ENCODE measurements around the gene VNN1. TPM values are rescaled to one million over a fixed set of nuclear protein-coding genes. Genes with fewer than 3 reads are reported as not detected.
A peak's percentile ranks its signal among the peaks of the same experiment; 100 is the strongest.

VNN1 gene, protein sequence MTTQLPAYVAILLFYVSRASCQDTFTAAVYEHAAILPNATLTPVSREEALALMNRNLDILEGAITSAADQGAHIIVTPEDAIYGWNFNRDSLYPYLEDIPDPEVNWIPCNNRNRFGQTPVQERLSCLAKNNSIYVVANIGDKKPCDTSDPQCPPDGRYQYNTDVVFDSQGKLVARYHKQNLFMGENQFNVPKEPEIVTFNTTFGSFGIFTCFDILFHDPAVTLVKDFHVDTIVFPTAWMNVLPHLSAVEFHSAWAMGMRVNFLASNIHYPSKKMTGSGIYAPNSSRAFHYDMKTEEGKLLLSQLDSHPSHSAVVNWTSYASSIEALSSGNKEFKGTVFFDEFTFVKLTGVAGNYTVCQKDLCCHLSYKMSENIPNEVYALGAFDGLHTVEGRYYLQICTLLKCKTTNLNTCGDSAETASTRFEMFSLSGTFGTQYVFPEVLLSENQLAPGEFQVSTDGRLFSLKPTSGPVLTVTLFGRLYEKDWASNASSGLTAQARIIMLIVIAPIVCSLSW
- total RNA-seq: not detected

DNA sequence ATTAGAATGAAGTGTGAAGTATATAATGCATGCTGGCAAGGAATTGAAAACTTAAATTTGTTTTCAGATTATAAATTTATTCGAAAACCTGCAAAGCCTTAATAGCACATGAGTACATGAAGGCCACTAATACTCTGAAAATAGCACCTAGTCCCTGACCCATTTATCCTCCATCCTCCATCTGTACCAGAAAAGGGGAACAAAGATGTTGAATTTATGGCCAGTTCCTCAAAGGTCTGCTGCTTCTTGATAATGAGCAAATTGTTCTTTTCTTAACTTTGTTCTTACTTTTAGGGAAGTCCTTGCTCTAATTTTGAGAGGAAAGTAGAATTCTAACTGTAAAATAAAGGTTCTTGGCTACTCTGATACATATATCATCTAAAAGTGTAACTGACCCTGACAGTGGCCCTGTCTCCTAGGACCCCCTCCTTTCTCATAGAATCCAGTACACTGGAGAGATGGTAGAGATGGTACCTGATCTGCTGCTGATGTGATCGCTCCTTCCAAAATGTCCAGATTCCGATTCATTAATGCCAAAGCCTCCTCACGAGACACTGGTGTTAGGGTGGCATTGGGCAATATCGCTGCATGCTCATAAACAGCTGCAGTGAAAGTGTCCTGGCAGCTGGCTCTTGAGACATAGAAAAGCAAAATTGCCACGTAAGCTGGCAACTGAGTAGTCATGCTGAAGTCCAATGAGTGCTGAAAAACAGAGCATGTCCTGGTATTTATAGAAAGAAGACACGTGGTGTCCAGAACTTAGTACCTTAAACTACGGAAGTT, at the start of gene VNN1:
VNN1 (minus strand) TSS at position 704 of the 783 bp plus-strand sequence; CDS start at position 684, 20 bp downstream.
- H3K27ac Mint-ChIP-seq: no peak within 1 kb of the TSS
- H3K4me3 Mint-ChIP-seq: no peak within 1 kb of the TSS
- peaks cover 20% of the 10 kb centered on the region for H3K27me3 Mint-ChIP-seq
- DNase-seq: no peak
- H3K4me1 Mint-ChIP-seq: no peaks in the 10 kb centered on the region
- H3K9me3 Mint-ChIP-seq: no peaks in the 10 kb centered on the region
- H3K36me3 Mint-ChIP-seq: no peaks in the 10 kb centered on the region

DNA sequence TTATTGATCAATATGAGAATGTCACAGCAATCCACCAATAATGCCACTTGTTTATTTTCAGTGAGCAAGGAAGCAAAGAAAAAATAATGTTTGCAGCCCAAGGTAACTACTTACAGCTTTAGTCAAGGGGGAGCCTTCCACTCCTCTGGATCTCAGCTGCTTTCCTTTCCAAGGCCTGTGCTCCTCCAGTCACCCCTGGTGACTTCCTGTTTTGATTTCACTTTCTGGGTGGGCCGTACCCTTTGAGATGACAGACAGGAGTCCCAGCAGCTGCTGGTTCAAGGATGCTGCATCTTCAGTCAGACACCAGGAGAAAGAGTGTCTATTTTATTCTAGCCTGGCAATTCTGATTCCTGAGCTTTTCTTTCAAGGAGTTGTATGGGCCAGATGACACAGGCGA, 49.4 kb upstream of the VNN1 start:
- Mint-ChIP-seq H3K27me3 (no peaks in the 10 kb centered on the region), H3K9me3 (no peaks in the 10 kb centered on the region), H3K4me1 (peaks cover 43% of the 10 kb centered on the region), H3K27ac (peak overlapping the region; percentile 81), H3K36me3 (peaks cover 9% of the 10 kb centered on the region), H3K4me3 (peak overlapping the region; percentile 75)
- DNase-seq: peak; percentile 55

- H3K4me3 Mint-ChIP-seq: no peak overlapping the region
- H3K36me3 Mint-ChIP-seq: peaks cover 11% of the 10 kb centered on the region
- H3K27me3 Mint-ChIP-seq: no peaks in the 10 kb centered on the region
- DNase-seq: no peak
- H3K9me3 Mint-ChIP-seq: no peaks in the 10 kb centered on the region
- H3K27ac Mint-ChIP-seq: no peak overlapping the region
- peaks cover 40% of the 10 kb centered on the region for H3K4me1 Mint-ChIP-seq
These were observed 46.4 kb upstream of the VNN1 start for GRCh38 chr6:132760256-132760655.

DNA sequence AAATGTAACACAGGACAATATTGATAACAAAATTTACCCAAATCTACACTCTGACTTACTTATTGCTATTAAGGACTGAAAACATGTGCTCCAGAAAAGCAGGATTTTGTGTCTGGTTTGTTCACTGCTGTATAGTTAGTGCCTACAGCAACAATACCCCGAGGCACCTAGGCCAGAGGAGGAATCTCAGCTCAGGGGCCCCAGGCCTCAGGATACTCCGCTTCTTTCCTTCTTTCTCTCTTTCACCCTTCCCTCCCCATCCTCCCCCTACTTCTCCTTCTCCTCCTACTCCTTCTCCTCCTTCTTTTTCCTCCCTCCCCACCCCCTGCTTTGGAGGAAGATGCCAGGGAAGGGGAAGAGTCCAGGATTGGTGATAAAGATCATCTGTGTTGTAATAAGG, 44.8 kb upstream of the VNN1 start:
- no peaks in the 10 kb centered on the region for H3K9me3 Mint-ChIP-seq
- no peak for DNase-seq
- H3K4me1 Mint-ChIP-seq: peaks cover 28% of the 10 kb centered on the region
- H3K36me3 Mint-ChIP-seq: peaks cover 11% of the 10 kb centered on the region
- H3K27ac Mint-ChIP-seq: no peak overlapping the region
- no peak overlapping the region for H3K4me3 Mint-ChIP-seq
- no peaks in the 10 kb centered on the region for H3K27me3 Mint-ChIP-seq

GRCh38 chr6:132752255-132752654, 38.4 kb upstream of the VNN1 start:
- H3K36me3 Mint-ChIP-seq: peaks cover 34% of the 10 kb centered on the region
- peaks cover 22% of the 10 kb centered on the region for H3K4me1 Mint-ChIP-seq
- H3K27ac Mint-ChIP-seq: no peak overlapping the region
- H3K4me3 Mint-ChIP-seq: no peak overlapping the region
- no peaks in the 10 kb centered on the region for H3K9me3 Mint-ChIP-seq
- H3K27me3 Mint-ChIP-seq: no peaks in the 10 kb centered on the region
- DNase-seq: no peak

- no peaks in the 10 kb centered on the region for H3K27me3 Mint-ChIP-seq
- no peak overlapping the region for H3K27ac Mint-ChIP-seq
- no peak for DNase-seq
- peaks cover 22% of the 10 kb centered on the region for H3K4me1 Mint-ChIP-seq
- H3K36me3 Mint-ChIP-seq: peaks cover 38% of the 10 kb centered on the region
- H3K9me3 Mint-ChIP-seq: no peaks in the 10 kb centered on the region
- no peak overlapping the region for H3K4me3 Mint-ChIP-seq
These were observed 38.0 kb upstream of the VNN1 start for GRCh38 chr6:132751828-132752227.

GRCh38 chr6:132751306-132751705, 37.5 kb upstream of the VNN1 start:
- Mint-ChIP-seq H3K9me3 (no peaks in the 10 kb centered on the region), H3K36me3 (peaks cover 41% of the 10 kb centered on the region), H3K4me3 (no peak overlapping the region), H3K27me3 (no peaks in the 10 kb centered on the region), H3K4me1 (peaks cover 22% of the 10 kb centered on the region), H3K27ac (peak overlapping the region; percentile 54)
- no peak for DNase-seq

- no peak for DNase-seq
- Mint-ChIP-seq H3K27me3 (no peaks in the 10 kb centered on the region), H3K4me1 (peaks cover 22% of the 10 kb centered on the region), H3K9me3 (no peaks in the 10 kb centered on the region), H3K36me3 (peaks cover 42% of the 10 kb centered on the region), H3K27ac (peak overlapping the region; percentile 54), H3K4me3 (no peak overlapping the region)
These were observed 36.8 kb upstream of the VNN1 start for GRCh38 chr6:132750455-132751248.

DNA sequence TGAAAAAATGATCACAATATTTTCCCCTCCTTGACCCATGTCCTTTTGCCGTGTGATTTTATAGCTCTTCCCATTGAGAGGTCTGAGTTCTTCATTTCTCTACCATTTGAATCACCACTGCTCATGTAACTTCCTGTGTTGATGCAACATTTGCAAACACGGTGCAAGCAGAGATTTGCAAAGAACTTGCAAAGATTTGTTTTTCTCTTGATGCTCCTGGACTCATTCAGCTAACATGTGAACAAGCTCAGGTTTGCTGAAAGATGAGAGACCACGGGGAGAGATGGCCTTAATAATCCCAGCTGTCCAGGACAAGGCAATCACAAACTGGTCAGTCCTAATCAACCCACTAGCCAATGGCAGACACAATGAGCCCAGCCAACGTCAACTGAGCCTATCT, 35.3 kb upstream of the VNN1 start:
- H3K9me3 Mint-ChIP-seq: no peaks in the 10 kb centered on the region
- H3K27me3 Mint-ChIP-seq: no peaks in the 10 kb centered on the region
- H3K4me1 Mint-ChIP-seq: peaks cover 22% of the 10 kb centered on the region
- peak overlapping the region; percentile 47 for H3K27ac Mint-ChIP-seq
- no peak overlapping the region for H3K4me3 Mint-ChIP-seq
- H3K36me3 Mint-ChIP-seq: peaks cover 53% of the 10 kb centered on the region
- DNase-seq: no peak

- Mint-ChIP-seq H3K4me1 (peaks cover 22% of the 10 kb centered on the region), H3K27me3 (no peaks in the 10 kb centered on the region), H3K27ac (no peak overlapping the region), H3K9me3 (no peaks in the 10 kb centered on the region), H3K36me3 (peaks cover 58% of the 10 kb centered on the region), H3K4me3 (no peak overlapping the region)
- no peak for DNase-seq
These were observed 34.6 kb upstream of the VNN1 start for GRCh38 chr6:132748446-132748845.

- Mint-ChIP-seq H3K4me3 (no peak overlapping the region), H3K27ac (no peak overlapping the region), H3K9me3 (peaks cover 8% of the 10 kb centered on the region), H3K4me1 (peaks cover 12% of the 10 kb centered on the region), H3K36me3 (peaks cover 57% of the 10 kb centered on the region), H3K27me3 (no peaks in the 10 kb centered on the region)
- no peak for DNase-seq
These were observed 32.2 kb upstream of the VNN1 start for GRCh38 chr6:132746048-132746447.

DNA sequence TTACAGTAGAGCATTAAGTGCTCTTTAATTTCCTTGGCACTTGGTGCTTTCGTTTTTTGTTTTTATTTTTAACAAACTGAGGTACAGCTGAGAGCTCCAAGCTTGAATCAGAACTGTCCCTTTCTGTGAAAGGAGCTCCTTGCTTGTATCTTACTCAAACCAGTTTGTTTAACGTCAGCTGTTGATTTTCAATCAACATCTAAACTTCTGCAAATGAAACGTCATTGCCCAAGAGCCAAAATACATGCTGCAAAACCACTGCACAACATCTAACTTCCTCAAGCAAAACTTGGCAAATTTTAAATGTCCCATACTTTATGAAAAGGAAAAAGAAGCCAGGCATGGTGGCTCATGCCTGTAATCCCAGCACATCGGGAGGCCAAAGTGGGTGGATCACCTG, 28.6 kb upstream of the VNN1 start:
- H3K9me3 Mint-ChIP-seq: peaks cover 29% of the 10 kb centered on the region
- no peak for DNase-seq
- no peaks in the 10 kb centered on the region for H3K27me3 Mint-ChIP-seq
- H3K36me3 Mint-ChIP-seq: peaks cover 44% of the 10 kb centered on the region
- H3K4me3 Mint-ChIP-seq: no peak overlapping the region
- H3K27ac Mint-ChIP-seq: no peak overlapping the region
- H3K4me1 Mint-ChIP-seq: no peaks in the 10 kb centered on the region

- Mint-ChIP-seq H3K9me3 (peaks cover 29% of the 10 kb centered on the region), H3K27me3 (no peaks in the 10 kb centered on the region), H3K36me3 (peaks cover 39% of the 10 kb centered on the region), H3K4me1 (peaks cover 9% of the 10 kb centered on the region), H3K4me3 (no peak overlapping the region), H3K27ac (no peak overlapping the region)
- DNase-seq: no peak
These were observed 27.4 kb upstream of the VNN1 start for GRCh38 chr6:132741281-132741680.

DNA sequence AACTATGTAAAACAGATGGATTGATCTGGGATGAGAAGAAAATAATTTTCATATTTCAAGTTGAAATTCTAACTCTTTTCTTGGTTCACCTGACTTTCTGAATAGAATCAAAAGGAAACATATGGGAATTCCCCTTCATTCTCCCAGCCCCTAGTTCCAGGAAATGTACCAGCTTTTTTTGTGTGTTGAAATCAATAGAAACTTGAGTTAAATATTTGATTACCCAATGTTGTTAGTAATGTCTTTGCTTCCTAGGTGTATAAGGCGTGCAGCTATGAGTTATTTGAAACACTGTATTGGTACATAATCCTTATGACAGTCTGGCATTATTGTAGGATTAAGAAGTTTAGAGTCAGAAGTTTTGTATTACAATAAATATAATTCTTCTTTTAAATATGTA, 22.4 kb upstream of the VNN1 start:
- peaks cover 14% of the 10 kb centered on the region for H3K4me1 Mint-ChIP-seq
- H3K27me3 Mint-ChIP-seq: no peaks in the 10 kb centered on the region
- H3K4me3 Mint-ChIP-seq: no peak overlapping the region
- no peak for DNase-seq
- peaks cover 23% of the 10 kb centered on the region for H3K9me3 Mint-ChIP-seq
- H3K36me3 Mint-ChIP-seq: peaks cover 12% of the 10 kb centered on the region
- H3K27ac Mint-ChIP-seq: peak overlapping the region; percentile 5
